ENCODE measurements around the gene KCNN3.

DNA sequence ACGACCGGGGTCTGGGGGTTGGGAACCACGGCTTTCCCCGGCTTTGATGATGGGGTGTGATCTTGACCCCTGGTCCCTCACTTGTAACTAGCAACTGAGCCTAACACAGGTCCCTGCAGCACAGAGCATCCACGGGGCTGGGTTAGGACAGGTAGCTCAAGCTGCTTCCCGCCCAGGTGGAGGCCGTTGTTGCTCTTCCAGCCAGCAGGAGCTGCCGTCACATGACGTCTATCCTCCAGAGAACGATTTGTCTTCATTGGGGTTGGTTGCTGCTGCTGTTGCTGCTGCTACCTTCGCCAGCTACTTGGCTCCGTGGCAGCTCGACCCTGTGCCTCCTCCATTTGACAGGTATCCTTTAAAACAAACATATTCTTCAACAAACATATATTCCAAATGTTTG is 187.8 kb downstream of the KCNN3 start:
- TF ChIP-seq, protein P1, sequence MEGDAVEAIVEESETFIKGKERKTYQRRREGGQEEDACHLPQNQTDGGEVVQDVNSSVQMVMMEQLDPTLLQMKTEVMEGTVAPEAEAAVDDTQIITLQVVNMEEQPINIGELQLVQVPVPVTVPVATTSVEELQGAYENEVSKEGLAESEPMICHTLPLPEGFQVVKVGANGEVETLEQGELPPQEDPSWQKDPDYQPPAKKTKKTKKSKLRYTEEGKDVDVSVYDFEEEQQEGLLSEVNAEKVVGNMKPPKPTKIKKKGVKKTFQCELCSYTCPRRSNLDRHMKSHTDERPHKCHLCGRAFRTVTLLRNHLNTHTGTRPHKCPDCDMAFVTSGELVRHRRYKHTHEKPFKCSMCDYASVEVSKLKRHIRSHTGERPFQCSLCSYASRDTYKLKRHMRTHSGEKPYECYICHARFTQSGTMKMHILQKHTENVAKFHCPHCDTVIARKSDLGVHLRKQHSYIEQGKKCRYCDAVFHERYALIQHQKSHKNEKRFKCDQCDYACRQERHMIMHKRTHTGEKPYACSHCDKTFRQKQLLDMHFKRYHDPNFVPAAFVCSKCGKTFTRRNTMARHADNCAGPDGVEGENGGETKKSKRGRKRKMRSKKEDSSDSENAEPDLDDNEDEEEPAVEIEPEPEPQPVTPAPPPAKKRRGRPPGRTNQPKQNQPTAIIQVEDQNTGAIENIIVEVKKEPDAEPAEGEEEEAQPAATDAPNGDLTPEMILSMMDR (IDR thresholded peaks at IDR 0.05 in 8 of 11, conservative IDR thresholded peaks at IDR 0.05 in 3 of 11) = no peak
- no peak for TF ChIP-seq POLR2A (IDR thresholded peaks at IDR 0.05)
